Activated naive CD4-positive, alpha-beta T cell treated with anti-CD3 and anti-CD28 coated beads, Interleukin-2, amount 10 ng/mL, durations not matched to agents 7 days and 5 days (primary cell): ENCODE measurements around the gene BCOR.

Experiments used
- CTCF ChIA-PET: fragments of 350-600 bp; sonication (Branson Sonifier 250); formaldehyde crosslinking; loops from one replicate; lab custom pipeline; 2021; ENCODE audit warnings: antibody characterized with exemption; lab: Charles Lee
- DNase-seq: peaks from one replicate; pipeline ENCODE4 v3.0.0-alpha.2; 2020
- H3K27ac Mint-ChIP-seq: one replicate; pipeline ENCODE4 v1.8.0; 2021; ENCODE audit warnings: mild to moderate bottlenecking, moderate library complexity, mixed read lengths
- H3K27me3 Mint-ChIP-seq: one replicate; pipeline ENCODE4 v1.8.0; 2021; ENCODE audit warnings: mild to moderate bottlenecking, mixed read lengths
- H3K36me3 Mint-ChIP-seq: one replicate; pipeline ENCODE4 v1.8.0; 2021; ENCODE audit warnings: mixed read lengths
- H3K4me1 Mint-ChIP-seq: one replicate; pipeline ENCODE4 v1.8.0; 2021; ENCODE audit warnings: mixed read lengths
- H3K4me3 Mint-ChIP-seq: one replicate; pipeline ENCODE4 v1.8.0; 2021; ENCODE audit warnings: mild to moderate bottlenecking, moderate library complexity, mixed read lengths
- H3K9me3 Mint-ChIP-seq: one replicate; pipeline ENCODE4 v1.8.0; 2021; ENCODE audit warnings: mixed read lengths

BCOR gene

GRCh38 chrX:40077906-40078305 lies 19.9 kb downstream of the BCOR start:
- no peaks in the 10 kb centered on the region for H3K9me3 Mint-ChIP-seq
- H3K36me3 Mint-ChIP-seq: peaks cover 22% of the 10 kb centered on the region
- no peak overlapping the region for H3K4me3 Mint-ChIP-seq
- H3K27me3 Mint-ChIP-seq: no peaks in the 10 kb centered on the region
- peaks cover 25% of the 10 kb centered on the region for H3K4me1 Mint-ChIP-seq
- peak overlapping the region; percentile 70 for H3K27ac Mint-ChIP-seq
- no peak for DNase-seq
- CTCF ChIA-PET: no interaction called here

DNA sequence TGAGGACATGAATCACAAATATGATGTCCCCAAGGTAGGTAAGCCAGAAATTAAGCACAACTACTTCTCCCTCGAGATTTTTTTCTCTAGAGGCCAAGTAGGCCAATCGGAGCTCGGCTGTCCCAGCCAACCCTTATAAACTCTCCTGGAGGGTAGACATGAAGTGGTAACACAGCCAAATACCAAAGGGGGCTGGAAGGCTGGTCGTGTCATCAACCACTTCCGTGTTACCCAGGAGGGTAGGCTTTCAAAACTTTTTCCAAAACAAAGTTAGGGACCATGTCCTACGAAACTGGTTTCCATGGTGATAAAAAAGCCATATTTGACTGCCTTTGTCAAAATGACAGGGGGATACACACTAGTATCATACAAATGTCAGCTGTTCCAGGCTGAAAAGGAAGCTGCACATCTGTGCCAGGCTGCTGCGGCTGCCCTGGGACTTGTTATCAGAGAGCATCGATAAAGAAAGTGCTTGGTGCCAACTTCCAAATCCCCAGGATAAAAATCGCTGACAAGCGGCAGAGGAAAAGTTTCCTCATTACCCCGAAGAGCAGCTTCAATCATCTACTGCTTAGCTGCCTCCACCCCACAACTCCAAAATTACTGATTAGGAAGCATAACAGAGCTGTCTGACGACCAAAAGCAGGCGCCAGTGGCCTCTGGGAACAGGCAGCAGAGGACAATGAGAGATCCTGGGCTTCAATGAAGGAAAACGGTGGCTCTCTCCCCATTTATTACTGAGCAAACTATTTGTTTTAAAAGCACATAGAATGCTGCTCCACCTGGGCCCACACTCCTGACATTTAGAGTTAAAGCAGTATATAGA lies 20.8 kb downstream of the BCOR start:
- Mint-ChIP-seq H3K27ac (no peak overlapping the region), H3K27me3 (no peaks in the 10 kb centered on the region), H3K4me3 (no peak overlapping the region), H3K36me3 (peaks cover 27% of the 10 kb centered on the region), H3K4me1 (peaks cover 19% of the 10 kb centered on the region), H3K9me3 (no peaks in the 10 kb centered on the region)
- no peak for DNase-seq
- CTCF ChIA-PET: no interaction called here

GRCh38 chrX:40074959-40075332 lies 22.8 kb downstream of the BCOR start:
- CTCF ChIA-PET: no interaction called here
- Mint-ChIP-seq H3K9me3 (no peaks in the 10 kb centered on the region), H3K27me3 (no peaks in the 10 kb centered on the region), H3K36me3 (peaks cover 42% of the 10 kb centered on the region), H3K4me1 (peaks cover 16% of the 10 kb centered on the region), H3K27ac (no peak overlapping the region), H3K4me3 (no peak overlapping the region)
- DNase-seq: no peak

- no peak for DNase-seq
- CTCF ChIA-PET: no interaction called here
- H3K4me1 Mint-ChIP-seq: peaks cover 20% of the 10 kb centered on the region
- no peaks in the 10 kb centered on the region for H3K27me3 Mint-ChIP-seq
- H3K36me3 Mint-ChIP-seq: peaks cover 45% of the 10 kb centered on the region
- H3K27ac Mint-ChIP-seq: no peak overlapping the region
- no peaks in the 10 kb centered on the region for H3K9me3 Mint-ChIP-seq
- H3K4me3 Mint-ChIP-seq: no peak overlapping the region
Measured at GRCh38 chrX:40074080-40074958, 23.4 kb downstream of the BCOR start.

GRCh38 chrX:40073439-40074054 lies 24.2 kb downstream of the BCOR start:
- peaks cover 53% of the 10 kb centered on the region for H3K36me3 Mint-ChIP-seq
- H3K9me3 Mint-ChIP-seq: no peaks in the 10 kb centered on the region
- H3K4me3 Mint-ChIP-seq: no peak overlapping the region
- CTCF ChIA-PET: no interaction called here
- no peaks in the 10 kb centered on the region for H3K27me3 Mint-ChIP-seq
- peaks cover 25% of the 10 kb centered on the region for H3K4me1 Mint-ChIP-seq
- no peak for DNase-seq
- no peak overlapping the region for H3K27ac Mint-ChIP-seq

DNA sequence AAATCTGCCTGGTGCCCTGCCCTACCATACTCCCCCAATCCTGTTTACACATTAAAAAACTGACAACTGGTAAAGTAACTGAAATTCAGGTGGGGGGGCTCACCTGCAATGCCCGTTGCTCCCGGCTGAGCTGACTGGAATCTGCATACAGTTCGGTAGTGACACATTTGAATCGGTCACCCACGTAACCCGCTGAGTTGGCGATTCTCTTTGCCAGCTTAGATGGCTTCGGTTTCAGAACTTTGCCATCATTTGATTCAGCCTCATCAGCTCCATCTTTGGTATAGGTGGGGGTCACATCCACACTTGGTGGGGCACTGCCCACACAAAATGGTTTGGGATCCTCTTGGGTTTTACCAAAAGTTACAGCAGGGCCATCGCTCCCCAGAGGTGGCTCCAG lies 25.5 kb downstream of the BCOR start:
- DNase-seq: no peak
- H3K36me3 Mint-ChIP-seq: peaks cover 64% of the 10 kb centered on the region
- CTCF ChIA-PET: no interaction called here
- H3K4me1 Mint-ChIP-seq: peaks cover 35% of the 10 kb centered on the region
- no peaks in the 10 kb centered on the region for H3K27me3 Mint-ChIP-seq
- H3K4me3 Mint-ChIP-seq: no peak overlapping the region
- no peaks in the 10 kb centered on the region for H3K9me3 Mint-ChIP-seq
- H3K27ac Mint-ChIP-seq: no peak overlapping the region

- H3K36me3 Mint-ChIP-seq: peaks cover 69% of the 10 kb centered on the region
- H3K4me1 Mint-ChIP-seq: peaks cover 74% of the 10 kb centered on the region
- CTCF ChIA-PET: interaction anchor here (0.7 kb wide), 1 partner anchor 405 kb away, joined by 3 read pairs; no protein-coding TSS in a partner anchor
- no peaks in the 10 kb centered on the region for H3K27me3 Mint-ChIP-seq
- H3K9me3 Mint-ChIP-seq: no peaks in the 10 kb centered on the region
- H3K27ac Mint-ChIP-seq: peak overlapping the region; percentile 65
- peak; percentile 55 for DNase-seq
- H3K4me3 Mint-ChIP-seq: no peak overlapping the region
Measured at GRCh38 chrX:40068048-40068447, 29.7 kb downstream of the BCOR start.

DNA sequence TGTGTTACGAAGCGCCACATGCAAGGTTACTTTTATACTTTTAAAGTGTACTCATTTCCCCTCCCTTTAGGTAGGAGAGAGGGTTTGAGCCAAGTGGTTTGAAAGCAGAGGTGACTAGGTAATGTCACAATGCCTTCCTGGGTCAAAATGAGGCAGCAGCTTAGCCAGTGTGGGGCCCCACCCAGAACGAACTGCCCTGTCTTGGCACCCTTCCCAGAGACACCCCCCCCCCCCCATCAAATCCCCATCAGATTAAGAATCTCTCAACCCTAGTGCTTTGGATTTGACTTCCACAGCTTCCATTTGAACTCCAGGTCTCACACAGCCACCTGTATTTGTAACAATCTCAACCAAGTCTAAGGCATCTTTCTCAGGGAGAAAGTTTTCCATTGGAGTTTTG lies 31.1 kb downstream of the BCOR start:
- DNase-seq: no peak
- CTCF ChIA-PET: no interaction called here
- peaks cover 62% of the 10 kb centered on the region for H3K36me3 Mint-ChIP-seq
- H3K4me3 Mint-ChIP-seq: no peak overlapping the region
- peaks cover 83% of the 10 kb centered on the region for H3K4me1 Mint-ChIP-seq
- no peaks in the 10 kb centered on the region for H3K27me3 Mint-ChIP-seq
- no peaks in the 10 kb centered on the region for H3K9me3 Mint-ChIP-seq
- H3K27ac Mint-ChIP-seq: peak overlapping the region; percentile 52

GRCh38 chrX:40065296-40066046 lies 32.3 kb downstream of the BCOR start:
- peak; percentile 37 for DNase-seq
- no peaks in the 10 kb centered on the region for H3K27me3 Mint-ChIP-seq
- CTCF ChIA-PET: interaction anchor here (1.4 kb wide), 1 partner anchor 335 kb away, joined by 4 read pairs; no protein-coding TSS in a partner anchor
- H3K4me1 Mint-ChIP-seq: peaks cover 89% of the 10 kb centered on the region
- H3K4me3 Mint-ChIP-seq: peak overlapping the region; percentile 56
- no peaks in the 10 kb centered on the region for H3K9me3 Mint-ChIP-seq
- peaks cover 63% of the 10 kb centered on the region for H3K36me3 Mint-ChIP-seq
- H3K27ac Mint-ChIP-seq: peak overlapping the region; percentile 89

DNA sequence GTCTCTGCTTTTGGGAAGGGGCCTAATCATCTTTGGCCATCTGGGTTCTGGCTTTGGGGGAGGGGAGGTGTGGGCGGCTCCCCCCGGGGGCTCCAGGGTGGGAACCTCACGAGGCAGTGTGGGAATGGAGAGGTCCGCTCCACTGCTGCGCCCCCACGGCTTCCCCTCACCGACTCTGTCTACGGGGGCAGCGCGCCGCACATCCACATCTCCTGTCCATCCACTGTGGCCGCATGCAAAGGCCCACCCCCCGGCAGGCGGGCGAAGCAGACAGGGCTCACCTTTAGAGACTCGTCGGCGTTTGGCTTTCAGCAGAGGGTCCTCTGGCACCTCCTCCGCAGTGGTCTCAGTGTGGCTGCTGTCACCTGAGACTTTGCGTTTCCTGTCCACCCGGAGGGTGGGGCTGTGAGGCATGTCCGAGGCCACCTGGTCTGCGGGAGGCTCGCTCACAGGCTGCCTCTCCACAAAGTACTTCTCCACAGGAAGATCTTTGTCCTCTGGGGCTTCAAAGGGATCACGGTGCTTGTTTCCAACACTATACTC lies 33.6 kb downstream of the BCOR start:
- no peak overlapping the region for H3K4me3 Mint-ChIP-seq
- peak overlapping the region; percentile 89 for H3K27ac Mint-ChIP-seq
- H3K9me3 Mint-ChIP-seq: no peaks in the 10 kb centered on the region
- peaks cover 78% of the 10 kb centered on the region for H3K4me1 Mint-ChIP-seq
- CTCF ChIA-PET: no interaction called here
- H3K27me3 Mint-ChIP-seq: no peaks in the 10 kb centered on the region
- peaks cover 54% of the 10 kb centered on the region for H3K36me3 Mint-ChIP-seq
- DNase-seq: no peak

DNA sequence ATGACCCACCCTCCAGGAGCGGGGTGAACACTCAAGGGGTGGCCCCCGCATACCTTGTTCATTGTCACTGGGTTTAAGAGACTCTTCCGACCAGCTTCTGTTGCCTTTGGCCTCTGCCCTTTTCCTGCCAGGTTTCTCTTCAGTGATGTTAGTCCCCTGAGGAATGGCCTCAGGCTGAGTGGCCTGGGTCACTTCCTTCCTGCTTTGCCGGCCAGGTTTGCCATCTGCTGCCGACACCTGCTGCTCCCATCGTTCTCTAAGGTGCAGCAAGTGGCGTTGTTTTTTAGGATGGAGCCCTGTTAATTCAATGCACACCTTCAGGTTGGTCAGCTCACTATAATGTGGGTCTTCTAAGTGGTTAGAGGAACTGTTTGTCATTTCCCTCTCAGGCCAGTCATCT lies 34.2 kb downstream of the BCOR start:
- H3K27me3 Mint-ChIP-seq: no peaks in the 10 kb centered on the region
- H3K4me1 Mint-ChIP-seq: peaks cover 72% of the 10 kb centered on the region
- CTCF ChIA-PET: no interaction called here
- H3K9me3 Mint-ChIP-seq: no peaks in the 10 kb centered on the region
- H3K27ac Mint-ChIP-seq: peak overlapping the region; percentile 76
- no peak for DNase-seq
- peaks cover 49% of the 10 kb centered on the region for H3K36me3 Mint-ChIP-seq
- H3K4me3 Mint-ChIP-seq: no peak overlapping the region

GRCh38 chrX:40062525-40063155 lies 35.1 kb downstream of the BCOR start:
- CTCF ChIA-PET: no interaction called here
- DNase-seq: no peak
- Mint-ChIP-seq H3K27ac (peak overlapping the region; percentile 80), H3K4me1 (peaks cover 63% of the 10 kb centered on the region), H3K27me3 (no peaks in the 10 kb centered on the region), H3K9me3 (no peaks in the 10 kb centered on the region), H3K36me3 (peaks cover 42% of the 10 kb centered on the region), H3K4me3 (no peak overlapping the region)

DNA sequence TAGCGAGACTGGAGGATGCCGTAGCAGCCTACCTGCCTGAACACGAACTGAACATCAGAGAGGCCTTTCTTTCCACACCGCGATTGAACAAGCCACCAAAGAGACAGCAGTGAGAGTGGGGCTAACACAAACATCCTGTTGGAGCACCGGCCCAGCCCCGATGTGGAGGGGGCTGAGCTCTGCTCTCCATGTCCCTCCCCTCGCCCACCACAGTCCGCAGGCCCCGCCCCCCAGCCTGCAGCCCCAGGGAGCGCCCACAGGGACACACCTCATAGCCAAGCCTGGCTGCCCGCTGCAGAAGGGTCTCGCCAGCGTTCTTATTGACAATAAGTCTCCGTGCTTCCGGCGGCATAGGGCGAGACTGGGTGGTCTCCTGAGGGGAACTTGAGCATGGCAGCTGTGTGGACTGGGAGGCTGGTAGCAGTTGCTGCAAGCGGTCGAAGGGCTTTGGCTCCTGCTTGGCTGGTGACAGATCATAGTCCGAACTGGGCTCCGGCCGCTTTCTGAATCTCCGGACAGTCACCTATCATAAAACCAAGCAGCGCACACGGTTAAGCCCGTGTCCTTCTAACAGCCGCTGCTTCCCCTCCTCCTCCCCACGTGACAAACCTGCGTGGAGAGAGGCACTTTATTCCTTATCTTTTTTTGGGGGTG lies 35.8 kb downstream of the BCOR start:
- Mint-ChIP-seq H3K36me3 (peaks cover 38% of the 10 kb centered on the region), H3K27ac (peak overlapping the region; percentile 91), H3K4me3 (peak overlapping the region; percentile 7), H3K4me1 (peaks cover 57% of the 10 kb centered on the region), H3K9me3 (no peaks in the 10 kb centered on the region), H3K27me3 (no peaks in the 10 kb centered on the region)
- CTCF ChIA-PET: no interaction called here
- peak; percentile 39 for DNase-seq
